RWPE2 (cell line): Measurements from ENCODE around the gene RC3H2.
A peak's percentile ranks its signal among the peaks of the same experiment; 100 is the strongest.

Experiments used
- ATAC-seq: fragments of 200-7000 bp; cut with Tn5 transposase; 3 replicates; pipeline ENCODE4 v1.9.1; 2021; ENCODE audit warnings: low read depth
- DNase-seq: peaks from one replicate; pipeline ENCODE4 v3.0.0-alpha.2; 2020; ENCODE audit warnings: low spot score
- H3K27ac ChIP-seq: fragments of 450-650 bp; 2 replicates; pipeline ENCODE4 v1.5.1; 2017; ENCODE audit warnings: mild to moderate bottlenecking; ENCODE audit not compliant: poor library complexity, severe bottlenecking
- H3K27me3 ChIP-seq: fragments of 250-450 bp; sonication (Bioruptor Pico); 2 replicates; pipeline ENCODE4 v1.5.1; 2021; ENCODE audit warnings: mild to moderate bottlenecking, moderate library complexity; ENCODE audit not compliant: insufficient read depth, poor library complexity, severe bottlenecking
- H3K36me3 ChIP-seq: fragments of 250-450 bp; sonication (Bioruptor Pico); 2 replicates; pipeline ENCODE4 v1.5.1; 2020; ENCODE audit warnings: low read depth, mild to moderate bottlenecking, moderate library complexity
- H3K4me1 ChIP-seq: fragments of 250-450 bp; sonication (Bioruptor Pico); 2 replicates; pipeline ENCODE4 v1.5.1; 2021; ENCODE audit warnings: mild to moderate bottlenecking, moderate library complexity; ENCODE audit not compliant: insufficient read depth, poor library complexity, severe bottlenecking
- H3K4me3 ChIP-seq: fragments of 250-450 bp; sonication (Bioruptor Pico); 2 replicates; pipeline ENCODE4 v1.5.1; 2021; ENCODE audit warnings: mild to moderate bottlenecking, moderate library complexity; ENCODE audit not compliant: severe bottlenecking
- H3K9me3 ChIP-seq: fragments of 250-450 bp; sonication (Bioruptor Pico); 2 replicates; pipeline ENCODE4 v1.5.1; 2021; ENCODE audit warnings: mild to moderate bottlenecking, moderate library complexity; ENCODE audit not compliant: severe bottlenecking
- CTCF ChIP-seq: fragments of 450-650 bp; IDR thresholded peaks from one replicate; pipeline ENCODE4 v1.5.1; 2017; ENCODE audit warnings: mild to moderate bottlenecking, moderate library complexity; ENCODE audit not compliant: poor library complexity, severe bottlenecking

Gene RC3H2

GRCh38 chr9:122904823-122905710 is at the start of gene RC3H2:
RC3H2 (minus strand) TSS chr9:122905359; CDS start chr9:122897509, 7,850 bp downstream.
- Histone ChIP-seq H3K4me1 (peaks cover 12% of the 10 kb centered on the region), H3K36me3 (peaks cover 33% of the 10 kb centered on the region), H3K9me3 (no peaks in the 10 kb centered on the region), H3K4me3 (peak within 1 kb of the TSS; percentile 97), H3K27ac (peak within 1 kb of the TSS; percentile 68), H3K27me3 (no peaks in the 10 kb centered on the region)
- DNase-seq (peak; percentile 99), ATAC-seq (peak; percentile 92)
- TF ChIP-seq CTCF, result no peak

- Histone ChIP-seq H3K36me3 (peaks cover 21% of the 10 kb centered on the region), H3K27me3 (no peaks in the 10 kb centered on the region), H3K9me3 (no peaks in the 10 kb centered on the region), H3K4me3 (no peak overlapping the region), H3K27ac (peak overlapping the region; percentile 27), H3K4me1 (peaks cover 15% of the 10 kb centered on the region)
- ATAC-seq (peak; percentile 91), DNase-seq (no peak)
- TF ChIP-seq CTCF, result no peak
Measured at GRCh38 chr9:122954253-122954691, 49.1 kb upstream of the RC3H2 start.

GRCh38 chr9:122951056-122951455 is 45.9 kb upstream of the RC3H2 start:
- no peak for TF ChIP-seq CTCF
- Histone ChIP-seq H3K4me1 (peaks cover 29% of the 10 kb centered on the region), H3K27me3 (no peaks in the 10 kb centered on the region), H3K27ac (no peak overlapping the region), H3K36me3 (0 out of 2 replicates have a peak, but pooled peaks cover 3% of the 10 kb centered on the region), H3K4me3 (no peak overlapping the region), H3K9me3 (no peaks in the 10 kb centered on the region)
- DNase-seq (no peak), ATAC-seq (no peak)

- no peak for DNase-seq
- Histone ChIP-seq H3K36me3 (peaks cover 10% of the 10 kb centered on the region; the same call in 1 of the 2 replicates), H3K4me3 (no peak overlapping the region), H3K27ac (no peak overlapping the region), H3K9me3 (no peaks in the 10 kb centered on the region), H3K4me1 (peaks cover 37% of the 10 kb centered on the region), H3K27me3 (no peaks in the 10 kb centered on the region)
- TF ChIP-seq CTCF, result no peak
- ATAC-seq, result no peak
Measured at GRCh38 chr9:122950263-122950662, 45.1 kb upstream of the RC3H2 start.

- Histone ChIP-seq H3K27me3 (no peaks in the 10 kb centered on the region), H3K27ac (no peak overlapping the region), H3K36me3 (peaks cover 10% of the 10 kb centered on the region; the same call in 1 of the 2 replicates), H3K9me3 (no peaks in the 10 kb centered on the region), H3K4me1 (peaks cover 36% of the 10 kb centered on the region), H3K4me3 (no peak overlapping the region)
- no peak for TF ChIP-seq CTCF
- ATAC-seq (no peak), DNase-seq (no peak)
Measured at GRCh38 chr9:122949696-122950095, 44.5 kb upstream of the RC3H2 start.
